IPS-20b (cell line): ENCODE results near the gene KATNB1.

Source experiments
- H3K27ac ChIP-seq: one replicate; pipeline ENCODE4 v1.5.1; 2013; ENCODE audit warnings: low read length
- H3K27me3 ChIP-seq: 2 replicates; pipeline ENCODE4 v1.6.1; 2013; ENCODE audit warnings: mild to moderate bottlenecking, low read length, inconsistent platforms; ENCODE audit not compliant: insufficient read depth
- H3K36me3 ChIP-seq: 2 replicates; pipeline ENCODE4 v1.6.1; 2013; ENCODE audit warnings: low read depth, mild to moderate bottlenecking, inconsistent platforms, low read length, moderate library complexity; ENCODE audit not compliant: insufficient read depth
- H3K4me1 ChIP-seq: 2 replicates; pipeline ENCODE4 v1.6.1; 2013; ENCODE audit warnings: mild to moderate bottlenecking, control low read depth, inconsistent platforms, low read length, moderate library complexity; ENCODE audit not compliant: insufficient read depth
- H3K4me3 ChIP-seq: 2 replicates; pipeline ENCODE4 v1.5.1; 2013; ENCODE audit warnings: mild to moderate bottlenecking, low read length, inconsistent platforms
- H3K9ac ChIP-seq: 2 replicates; pipeline ENCODE4 v1.6.1; 2013; ENCODE audit warnings: low read depth, mild to moderate bottlenecking, inconsistent platforms, low read length, moderate library complexity
- H3K9me3 ChIP-seq: 2 replicates; pipeline ENCODE4 v1.6.1; 2013; ENCODE audit warnings: mild to moderate bottlenecking, low read depth, low read length, inconsistent platforms; ENCODE audit not compliant: insufficient read depth

KATNB1 gene

DNA sequence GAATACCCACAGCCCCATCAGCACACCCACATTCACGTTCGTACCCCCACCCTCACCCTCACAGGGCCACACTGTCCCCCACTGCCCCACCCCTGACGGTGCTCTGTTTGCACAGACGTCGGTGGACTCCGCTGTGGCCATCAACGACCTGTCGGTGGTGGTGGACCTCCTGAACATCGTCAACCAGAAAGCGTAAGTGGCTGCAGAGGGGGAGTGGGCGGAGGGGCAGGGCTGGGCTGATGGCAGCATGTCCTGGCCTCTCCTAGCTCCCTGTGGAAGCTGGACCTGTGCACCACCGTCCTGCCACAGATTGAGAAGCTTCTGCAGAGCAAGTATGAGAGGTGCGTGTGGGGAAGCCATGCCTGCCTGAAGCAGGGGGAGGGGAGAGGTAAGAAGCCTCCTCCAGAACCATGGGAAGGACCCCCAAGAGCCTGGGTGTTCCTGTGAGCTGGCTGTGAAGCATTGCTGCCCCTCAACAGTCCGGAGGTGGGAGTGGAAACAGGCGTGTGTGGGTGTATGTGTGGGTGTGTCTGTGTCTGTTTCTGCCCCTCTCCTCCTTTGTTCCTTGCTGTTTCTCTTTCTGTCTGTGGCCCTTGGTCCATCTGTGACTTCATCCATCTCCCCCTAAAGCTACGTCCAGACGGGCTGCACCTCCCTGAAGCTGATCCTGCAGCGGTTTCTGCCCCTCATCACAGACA, 20.3 kb downstream of the KATNB1 start:
- H3K9me3 ChIP-seq: no peaks in the 10 kb centered on the region
- H3K4me3 ChIP-seq: no peak overlapping the region
- no peak overlapping the region for H3K9ac ChIP-seq

DNA sequence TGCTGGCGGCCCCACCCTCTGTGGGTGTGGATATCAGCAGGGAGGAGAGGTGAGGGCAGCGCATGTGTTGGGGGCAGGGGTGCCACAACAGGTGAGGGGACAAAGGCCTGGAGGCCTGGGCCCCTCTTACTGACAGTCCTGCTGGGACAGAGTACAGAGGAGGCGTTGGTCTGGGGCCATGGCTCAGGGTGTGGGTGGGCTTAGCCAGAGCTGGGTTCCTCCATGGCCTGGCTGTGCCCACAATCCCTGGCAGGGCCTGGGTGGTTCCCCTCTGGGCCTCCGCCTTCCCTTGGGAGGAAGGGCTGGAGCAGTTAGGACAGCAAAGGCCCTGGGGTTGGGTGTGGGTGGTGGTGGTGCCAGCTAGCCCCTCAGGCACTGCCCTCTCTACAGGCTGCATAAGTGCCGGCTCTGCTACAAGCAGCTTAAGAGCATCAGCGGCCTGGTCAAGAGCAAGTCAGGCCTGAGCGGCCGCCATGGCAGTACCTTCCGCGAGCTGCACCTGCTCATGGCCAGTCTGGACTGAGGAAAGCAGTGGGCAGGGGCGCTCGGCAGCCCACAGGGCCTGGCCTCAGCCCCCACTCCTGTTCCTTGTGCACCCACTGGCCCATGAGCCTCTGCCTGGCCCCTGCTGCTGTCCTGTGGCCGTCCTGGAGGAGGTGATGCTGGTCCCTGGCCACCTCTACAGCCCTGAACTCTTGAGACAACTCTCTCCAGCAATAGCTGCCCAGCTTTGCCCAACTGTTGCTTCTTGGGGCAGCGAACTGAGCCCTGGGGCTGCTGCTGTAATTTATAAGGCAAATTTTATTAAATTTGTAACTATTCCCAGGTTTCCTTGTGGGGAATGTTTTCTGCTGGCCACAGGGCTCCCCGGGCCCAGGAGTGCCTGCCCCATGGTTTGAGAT, 21.1 kb downstream of the KATNB1 start:
- H3K4me3 ChIP-seq: no peak overlapping the region
- H3K27me3 ChIP-seq: no peaks in the 10 kb centered on the region
- H3K4me1 ChIP-seq: no peaks in the 10 kb centered on the region
- no peak overlapping the region for H3K9ac ChIP-seq
- H3K9me3 ChIP-seq: no peaks in the 10 kb centered on the region
- H3K27ac ChIP-seq: no peak overlapping the region
- H3K36me3 ChIP-seq: peaks cover 26% of the 10 kb centered on the region

More for the DNA sequence above, 20.3 kb downstream of the KATNB1 start:
- Histone ChIP-seq H3K4me1 (no peaks in the 10 kb centered on the region), H3K27ac (no peak overlapping the region), H3K27me3 (no peaks in the 10 kb centered on the region), H3K36me3 (peaks cover 30% of the 10 kb centered on the region)

DNA sequence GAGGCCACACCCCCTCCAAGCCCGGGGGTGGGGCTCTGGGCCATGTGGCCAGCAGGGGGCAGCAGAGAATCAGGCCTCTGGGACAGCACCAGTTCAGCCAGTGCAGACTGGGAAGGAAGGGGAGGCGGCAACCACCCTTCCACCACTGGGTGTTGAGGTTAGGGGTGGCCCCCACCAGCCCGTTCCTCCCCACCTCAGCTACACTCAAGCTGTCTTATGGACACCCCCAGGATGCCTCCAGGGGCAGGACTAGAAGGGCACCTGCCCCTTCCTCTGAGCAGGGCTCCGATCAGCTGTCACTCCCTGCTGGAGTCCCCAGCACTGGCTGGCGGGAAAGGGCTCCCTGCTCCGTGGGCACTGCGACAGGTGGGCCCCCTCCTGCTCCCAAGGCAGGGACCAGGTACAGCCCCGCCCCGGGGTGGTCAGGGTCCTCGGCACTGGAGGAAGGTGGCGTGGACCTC, 21.8 kb downstream of the KATNB1 start:
- Histone ChIP-seq H3K9me3 (no peaks in the 10 kb centered on the region), H3K27me3 (no peaks in the 10 kb centered on the region), H3K36me3 (peaks cover 22% of the 10 kb centered on the region), H3K27ac (no peak overlapping the region), H3K4me1 (no peaks in the 10 kb centered on the region), H3K4me3 (no peak overlapping the region), H3K9ac (no peak overlapping the region)

DNA sequence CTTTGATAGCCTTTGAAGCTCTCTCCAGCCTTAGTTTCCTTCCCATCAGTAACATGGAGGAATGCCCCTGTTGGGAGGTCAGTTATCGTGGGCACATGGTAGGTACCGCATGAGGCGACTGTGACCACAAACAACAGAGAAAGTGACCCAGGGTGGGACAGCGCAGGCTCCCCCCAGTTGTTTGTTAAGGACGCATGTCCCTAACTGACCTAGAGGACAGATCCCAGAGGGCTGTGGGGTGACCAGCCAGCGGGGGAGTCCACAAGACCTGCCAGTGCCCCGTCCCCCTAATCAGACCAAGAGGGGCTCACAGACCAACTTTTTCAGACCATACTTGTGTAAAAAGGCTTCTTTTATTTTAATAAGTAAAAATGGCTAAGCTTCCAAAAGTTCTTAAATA, 22.3 kb downstream of the KATNB1 start:
- Histone ChIP-seq H3K4me3 (no peak overlapping the region), H3K4me1 (no peaks in the 10 kb centered on the region), H3K27me3 (no peaks in the 10 kb centered on the region), H3K27ac (no peak overlapping the region), H3K9me3 (no peaks in the 10 kb centered on the region), H3K36me3 (peaks cover 22% of the 10 kb centered on the region), H3K9ac (no peak overlapping the region)

DNA sequence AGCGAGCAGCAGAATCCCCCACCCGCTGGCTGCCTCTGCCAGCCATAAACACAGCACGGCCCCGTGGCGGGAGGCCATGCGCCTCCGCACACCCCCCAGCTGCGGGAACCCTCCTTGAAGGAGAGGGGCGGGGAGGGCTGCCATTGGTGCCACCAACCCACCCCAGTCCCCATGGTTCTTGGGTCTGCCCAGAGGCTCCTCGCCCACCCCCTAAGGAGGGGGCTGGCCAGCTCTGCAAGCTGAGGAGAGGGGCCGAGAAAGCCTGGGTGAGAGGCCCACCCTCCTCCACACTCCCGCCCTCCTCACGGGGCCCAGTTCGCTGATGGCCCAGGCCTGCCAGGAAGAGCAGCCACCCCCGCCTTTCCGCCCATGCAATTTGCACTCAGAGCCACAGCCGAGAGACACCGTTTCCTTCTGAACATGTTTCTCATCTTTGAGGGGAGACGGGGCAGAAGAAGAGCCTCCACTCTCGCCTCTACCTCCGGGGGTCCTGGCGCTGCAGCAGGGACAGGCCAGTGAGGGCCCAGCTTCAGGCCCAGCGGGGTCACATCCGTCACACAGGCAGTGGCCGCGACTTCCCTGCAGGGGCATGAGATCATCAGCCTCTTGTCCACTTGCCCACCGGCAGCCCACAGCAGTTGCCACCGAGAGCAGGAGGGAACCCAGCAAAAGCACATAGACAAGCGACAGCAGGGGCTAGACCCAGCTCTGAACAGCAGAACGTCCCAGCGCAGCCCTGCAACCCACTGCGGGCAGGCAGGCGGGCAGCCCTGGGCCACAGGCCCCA, 23.0 kb downstream of the KATNB1 start:
- no peaks in the 10 kb centered on the region for H3K27me3 ChIP-seq
- H3K9ac ChIP-seq: no peak overlapping the region
- H3K9me3 ChIP-seq: no peaks in the 10 kb centered on the region
- no peak overlapping the region for H3K27ac ChIP-seq
- H3K36me3 ChIP-seq: peaks cover 20% of the 10 kb centered on the region
- H3K4me3 ChIP-seq: no peak overlapping the region
- no peaks in the 10 kb centered on the region for H3K4me1 ChIP-seq

DNA sequence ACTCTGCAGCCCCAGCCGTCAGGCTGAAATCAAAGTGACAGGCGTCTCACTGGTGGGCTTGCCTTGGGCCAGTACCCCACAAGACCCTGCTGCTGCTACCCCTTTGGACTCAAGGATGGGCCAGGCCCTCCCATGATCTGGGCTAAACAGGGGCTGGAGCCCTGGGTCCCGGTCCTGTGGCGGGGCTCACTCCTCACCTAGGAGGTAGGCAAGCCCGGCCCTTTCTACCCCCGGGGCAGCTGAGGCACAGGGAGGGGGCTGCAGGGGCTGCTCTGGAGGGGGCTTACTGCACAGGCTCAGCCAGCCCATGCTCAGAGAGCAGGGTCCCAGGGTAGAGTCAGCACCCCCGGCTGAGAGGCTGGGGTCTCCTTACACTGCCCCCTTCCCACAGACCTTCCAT, 23.6 kb downstream of the KATNB1 start:
- H3K9ac ChIP-seq: no peak overlapping the region
- no peak overlapping the region for H3K4me3 ChIP-seq
- peaks cover 16% of the 10 kb centered on the region for H3K36me3 ChIP-seq

DNA sequence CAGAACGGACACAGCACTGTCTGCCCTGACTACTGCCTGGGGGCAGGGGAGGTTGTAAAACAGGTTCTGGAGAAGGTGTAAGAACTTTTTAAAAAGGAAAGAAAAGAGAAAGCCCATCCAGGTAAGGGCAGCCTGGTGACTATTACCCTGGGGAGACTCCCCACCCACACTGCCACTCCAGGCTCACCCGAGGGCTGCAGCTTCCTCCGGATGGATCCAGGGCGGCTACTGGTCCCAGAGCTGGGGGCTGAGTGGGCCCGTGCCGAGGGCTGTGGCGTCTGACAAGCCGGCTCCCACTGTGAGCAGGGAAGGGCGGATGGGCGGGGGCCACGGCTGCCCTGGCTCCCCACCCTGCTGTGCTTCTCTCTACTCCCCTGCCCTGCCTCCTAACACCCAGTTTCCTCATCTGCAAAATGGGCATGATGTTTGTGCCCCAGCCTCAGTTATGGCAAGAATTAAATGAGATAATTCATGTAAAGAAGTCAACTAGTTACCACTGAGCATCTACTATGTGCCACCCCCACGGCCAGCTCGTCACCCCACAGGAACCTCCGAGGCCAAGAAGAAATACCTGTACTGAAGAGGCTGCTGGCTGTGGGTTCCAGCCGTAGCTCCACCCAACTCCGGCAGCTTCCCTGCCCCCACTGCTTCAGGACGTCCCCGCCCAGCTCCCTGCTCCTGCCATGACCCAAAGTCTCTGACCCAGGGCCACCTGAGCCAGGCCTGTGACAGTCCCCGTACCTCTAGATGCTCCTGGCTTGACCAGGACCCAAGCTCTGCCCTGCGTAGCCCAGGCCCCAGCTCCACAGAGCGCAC, 24.2 kb downstream of the KATNB1 start:
- Histone ChIP-seq H3K27me3 (no peaks in the 10 kb centered on the region), H3K4me3 (no peak overlapping the region), H3K9me3 (no peaks in the 10 kb centered on the region), H3K9ac (no peak overlapping the region), H3K27ac (no peak overlapping the region), H3K36me3 (peaks cover 16% of the 10 kb centered on the region), H3K4me1 (no peaks in the 10 kb centered on the region)

More for the DNA sequence above, 23.6 kb downstream of the KATNB1 start:
- Histone ChIP-seq H3K9me3 (no peaks in the 10 kb centered on the region), H3K27me3 (no peaks in the 10 kb centered on the region), H3K4me1 (no peaks in the 10 kb centered on the region), H3K27ac (no peak overlapping the region)

DNA sequence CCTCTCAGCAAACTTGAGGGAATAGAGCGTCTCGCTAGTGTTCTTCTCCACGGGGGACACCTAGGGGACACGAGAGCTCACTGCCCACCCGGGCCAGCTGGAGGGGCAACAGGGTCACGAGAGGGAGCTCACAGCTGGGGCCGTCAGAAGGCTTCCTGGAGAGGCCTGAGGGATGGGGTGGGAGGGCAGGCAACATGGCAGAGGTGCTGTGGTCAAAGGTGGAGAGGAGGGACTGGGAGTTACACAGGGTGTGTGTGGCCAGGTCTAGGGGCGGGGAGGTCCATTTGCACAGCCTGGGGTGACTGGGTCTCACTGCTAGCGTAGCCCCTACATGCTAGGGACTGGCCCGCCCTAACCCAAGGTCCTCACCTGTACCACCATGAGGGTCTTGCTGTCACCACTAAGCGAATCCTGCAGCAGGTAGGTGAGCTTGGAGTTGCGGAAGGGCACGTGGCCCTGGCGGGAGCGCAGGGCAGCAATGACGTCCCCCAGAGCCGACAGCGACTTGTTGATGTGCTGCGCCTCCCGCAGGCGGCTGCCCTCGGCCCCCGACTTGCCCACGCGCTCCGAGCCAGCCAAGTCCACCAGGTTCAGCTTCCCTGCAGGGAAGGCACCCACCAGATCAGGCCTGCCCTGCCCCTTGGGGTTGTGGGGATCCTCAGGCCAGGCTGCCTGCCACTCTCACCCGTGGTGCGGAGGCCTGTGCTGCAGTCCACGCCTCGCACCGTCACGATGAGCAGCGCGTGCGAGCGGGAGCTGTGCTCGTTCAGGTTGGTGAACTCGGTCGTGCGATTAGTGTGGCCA, 25.0 kb downstream of the KATNB1 start:
- Histone ChIP-seq H3K27ac (no peak overlapping the region), H3K4me3 (no peak overlapping the region), H3K9me3 (no peaks in the 10 kb centered on the region), H3K27me3 (no peaks in the 10 kb centered on the region), H3K36me3 (peaks cover 9% of the 10 kb centered on the region; the same call in 1 of the 2 replicates), H3K9ac (no peak overlapping the region), H3K4me1 (no peaks in the 10 kb centered on the region)

DNA sequence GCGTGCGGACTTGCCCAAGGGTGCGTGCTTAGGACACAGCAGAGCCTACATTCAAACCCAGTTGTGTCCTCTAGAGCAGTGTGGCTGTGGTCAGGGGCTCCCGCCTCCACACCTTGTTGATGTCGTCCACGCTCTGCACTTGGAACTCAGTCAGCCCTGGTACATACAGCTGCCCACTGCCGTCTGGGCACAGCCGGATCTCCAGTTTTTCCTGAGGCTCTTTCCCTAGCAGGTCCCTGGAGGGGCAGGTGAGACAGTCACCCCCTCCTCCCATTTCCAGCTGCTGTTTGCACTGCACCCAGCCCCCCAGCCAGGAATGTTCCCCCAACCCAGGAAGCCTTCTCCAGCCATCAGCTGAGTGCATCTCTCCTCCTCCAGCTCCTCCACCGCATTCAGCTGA, 25.7 kb downstream of the KATNB1 start:
- H3K9me3 ChIP-seq: no peaks in the 10 kb centered on the region
- no peak overlapping the region for H3K4me3 ChIP-seq
- H3K9ac ChIP-seq: no peak overlapping the region
- no peaks in the 10 kb centered on the region for H3K27me3 ChIP-seq
- no peaks in the 10 kb centered on the region for H3K4me1 ChIP-seq
- peaks cover 1% of the 10 kb centered on the region; the same call in 1 of the 2 replicates for H3K36me3 ChIP-seq
- no peak overlapping the region for H3K27ac ChIP-seq

DNA sequence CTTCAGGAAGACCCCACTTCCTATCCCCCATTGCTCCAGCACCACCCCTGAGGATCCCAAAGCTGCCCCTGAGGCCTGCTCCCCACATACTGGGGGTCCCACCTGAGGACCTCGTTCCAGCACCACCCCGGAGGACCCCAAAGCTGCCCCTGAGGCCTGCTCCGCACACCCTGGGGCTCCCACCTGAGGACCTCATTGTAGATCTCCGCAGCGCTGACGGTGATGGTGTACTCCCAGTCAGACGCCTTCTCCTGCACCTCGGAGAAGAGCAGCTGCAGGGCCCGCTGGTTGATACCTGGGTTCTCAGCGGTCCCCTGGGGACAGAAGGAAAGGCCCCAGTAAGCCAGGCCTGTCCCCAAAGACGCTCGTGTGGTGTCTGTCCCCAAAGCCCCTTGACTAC, 26.4 kb downstream of the KATNB1 start:
- Histone ChIP-seq H3K9me3 (no peaks in the 10 kb centered on the region), H3K4me1 (no peaks in the 10 kb centered on the region), H3K27me3 (no peaks in the 10 kb centered on the region), H3K27ac (no peak overlapping the region), H3K4me3 (no peak overlapping the region), H3K9ac (no peak overlapping the region), H3K36me3 (no peaks in the 10 kb centered on the region)
